SU-DHL-6 (cell line): ENCODE data around the gene S100P.

ENCODE experiments used
- H2AFZ ChIP-seq: fragments of 200-600 bp; sonication (generic); 2 replicates; pipeline ENCODE4 v1.6.1; 2014; ENCODE audit warnings: low read depth, mild to moderate bottlenecking, moderate library complexity, mixed read lengths, antibody characterized with exemption, low read length; ENCODE audit not compliant: severe bottlenecking
- H3F3A ChIP-seq: fragments of 200-600 bp; shearing (Covaris generic); 2 replicates; pipeline ENCODE4 v1.6.0; 2016; ENCODE audit warnings: antibody characterized with exemption, mild to moderate bottlenecking; ENCODE audit not compliant: insufficient read depth
- H3K27ac ChIP-seq: fragments of 200-600 bp; sonication (generic); 2 replicates; pipeline ENCODE4 v1.5.1; 2016; ENCODE audit warnings: low read depth, mild to moderate bottlenecking, low read length, moderate library complexity, mixed read lengths
- H3K27me3 ChIP-seq: fragments of 200-600 bp; sonication (generic), shearing (Covaris generic); 2 replicates; pipeline ENCODE4 v1.6.0; 2014; ENCODE audit warnings: mild to moderate bottlenecking, low read length
- H3K36me3 ChIP-seq: fragments of 200-600 bp; sonication (generic); 2 replicates; pipeline ENCODE4 v1.6.1; 2014; ENCODE audit warnings: mild to moderate bottlenecking, low read length, mixed read lengths
- H3K4me2 ChIP-seq: fragments of 300-600, 200-600 bp; shearing (Covaris generic), sonication (generic); 2 replicates; pipeline ENCODE4 v1.6.0; 2014; ENCODE audit warnings: low read length, low read depth, mild to moderate bottlenecking; ENCODE audit not compliant: poor library complexity, severe bottlenecking
- H3K4me3 ChIP-seq: fragments of 200-600 bp; sonication (generic); 2 replicates; pipeline ENCODE4 v1.5.1; 2014; ENCODE audit warnings: antibody characterized with exemption, low read length, mild to moderate bottlenecking, mixed read lengths; ENCODE audit not compliant: insufficient read depth, poor library complexity, severe bottlenecking
- H3K79me2 ChIP-seq: fragments of 200-600 bp; sonication (generic); 2 replicates; pipeline ENCODE4 v1.6.1; 2014; ENCODE audit warnings: mild to moderate bottlenecking, low read length, moderate library complexity; ENCODE audit not compliant: insufficient read depth
- H3K9ac ChIP-seq: fragments of 200-600 bp; sonication (generic); 2 replicates; pipeline ENCODE4 v1.7.0; 2014; ENCODE audit warnings: mild to moderate bottlenecking, low read length
- H3K9me2 ChIP-seq: fragments of 200-600 bp; sonication (generic); replicated peaks from 2 replicates; pipeline ENCODE4 v1.6.1; 2014; ENCODE audit warnings: low read length; ENCODE audit not compliant: insufficient read depth
- H3K9me3 ChIP-seq: fragments of 200-600 bp; sonication (generic); 2 replicates; pipeline ENCODE4 v1.6.1; 2014; ENCODE audit warnings: low read length, mixed read lengths; ENCODE audit not compliant: insufficient read depth
- H4K20me1 ChIP-seq: fragments of 200-600 bp; sonication (generic); 2 replicates; pipeline ENCODE4 v1.6.1; 2014; ENCODE audit warnings: low read depth, mild to moderate bottlenecking, antibody characterized with exemption, low read length, moderate library complexity, mixed read lengths
- CTCF ChIP-seq: fragments of 200-600 bp; sonication (generic); IDR thresholded peaks from one replicate; pipeline ENCODE4 v1.5.1; 2017; ENCODE audit warnings: antibody characterized with exemption, mild to moderate bottlenecking, low read length, moderate library complexity; ENCODE audit not compliant: insufficient read depth, poor library complexity, severe bottlenecking
- EZH2phosphoT487 ChIP-seq: fragments of 200-600 bp; sonication (generic), shearing (Covaris generic); conservative IDR thresholded peaks from 2 replicates; pipeline ENCODE4 v1.6.1; 2018; ENCODE audit warnings: mild to moderate bottlenecking, antibody characterized with exemption, low read length, moderate library complexity, mixed read lengths

The S100P gene

GRCh38 chr4:6696611-6697010 lies 2.9 kb downstream of the S100P start:
- Histone ChIP-seq H3K4me3 (no peak overlapping the region), H3K4me2 (no peak overlapping the region), H3F3A (no peaks in the 10 kb centered on the region), H3K79me2 (no peaks in the 10 kb centered on the region), H3K9me2 (no peaks in the 10 kb centered on the region), H3K27me3 (no peaks in the 10 kb centered on the region), H3K36me3 (no peaks in the 10 kb centered on the region), H3K9me3 (no peaks in the 10 kb centered on the region), H3K27ac (no peak overlapping the region), H4K20me1 (no peaks in the 10 kb centered on the region), H3K9ac (no peak overlapping the region), H2AFZ (no peak overlapping the region)
- TF ChIP-seq EZH2phosphoT487 (no peak), CTCF (no peak)

- Histone ChIP-seq H3K27me3 (no peaks in the 10 kb centered on the region), H3K4me2 (no peak overlapping the region), H3K9me2 (no peaks in the 10 kb centered on the region), H3K27ac (no peak overlapping the region), H3K9ac (no peak overlapping the region), H3K9me3 (no peaks in the 10 kb centered on the region), H3K79me2 (no peaks in the 10 kb centered on the region), H4K20me1 (no peaks in the 10 kb centered on the region), H2AFZ (no peak overlapping the region), H3K36me3 (no peaks in the 10 kb centered on the region), H3K4me3 (no peak overlapping the region), H3F3A (no peaks in the 10 kb centered on the region)
- TF ChIP-seq EZH2phosphoT487, result no peak
These were observed 3.5 kb downstream of the S100P start for GRCh38 chr4:6697131-6697530.

- Histone ChIP-seq H3K27ac (no peak overlapping the region), H3K4me3 (no peak overlapping the region), H3K9me3 (no peaks in the 10 kb centered on the region), H3K4me2 (no peak overlapping the region), H3K36me3 (no peaks in the 10 kb centered on the region), H4K20me1 (no peaks in the 10 kb centered on the region), H3K79me2 (no peaks in the 10 kb centered on the region), H3K9ac (no peak overlapping the region), H3K27me3 (no peaks in the 10 kb centered on the region), H2AFZ (no peak overlapping the region), H3F3A (no peaks in the 10 kb centered on the region), H3K9me2 (no peaks in the 10 kb centered on the region)
- TF ChIP-seq CTCF, result no peak
- TF ChIP-seq EZH2phosphoT487, result no peak
These were observed 5.7 kb downstream of the S100P start for GRCh38 chr4:6699388-6699787.

- TF ChIP-seq CTCF, result no peak
- TF ChIP-seq EZH2phosphoT487, result no peak
- Histone ChIP-seq H3K79me2 (no peaks in the 10 kb centered on the region), H3F3A (no peaks in the 10 kb centered on the region), H3K27me3 (no peaks in the 10 kb centered on the region), H3K9ac (no peak overlapping the region), H3K27ac (no peak overlapping the region), H3K4me2 (no peak overlapping the region), H3K36me3 (no peaks in the 10 kb centered on the region), H3K9me3 (no peaks in the 10 kb centered on the region), H3K4me3 (no peak overlapping the region), H2AFZ (no peak overlapping the region), H3K9me2 (no peaks in the 10 kb centered on the region), H4K20me1 (no peaks in the 10 kb centered on the region)
These were observed 6.2 kb downstream of the S100P start for GRCh38 chr4:6699903-6700302.
